GM19240 (cell line): ENCODE results near the gene ARL8A.
"Not testable (repeated sequence)": the region's sequence is repeated elsewhere in the genome, so short reads cannot be mapped to it uniquely, and the experiment has no call there.

Experiments
- DNase-seq: peaks from one replicate; pipeline ENCODE4 v3.0.0; 2011; ENCODE audit warnings: low spot score; ENCODE audit not compliant: insufficient read length

The ARL8A gene

GRCh38 chr1:202141468-202141867 is 3.1 kb downstream of the ARL8A start:
- DNase-seq: not testable (repeated sequence)

GRCh38 chr1:202140833-202141232 is 3.7 kb downstream of the ARL8A start:
- no peak for DNase-seq

GRCh38 chr1:202135221-202135721 is 9.3 kb downstream of the ARL8A start:
- DNase-seq: peak; percentile 94

GRCh38 chr1:202134645-202135172 is 9.8 kb downstream of the ARL8A start:
- DNase-seq: no peak

GRCh38 chr1:202133989-202134388 is 10.5 kb downstream of the ARL8A start:
- DNase-seq: no peak

GRCh38 chr1:202133496-202133895 is 11.0 kb downstream of the ARL8A start:
- DNase-seq: no peak

- DNase-seq: no peak
These were observed 11.5 kb downstream of the ARL8A start for GRCh38 chr1:202133001-202133400.

- no peak for DNase-seq
These were observed 12.3 kb downstream of the ARL8A start for GRCh38 chr1:202131956-202132821.

- no peak for DNase-seq
These were observed 13.6 kb downstream of the ARL8A start for GRCh38 chr1:202130816-202131522.

GRCh38 chr1:202130297-202130721 is 14.2 kb downstream of the ARL8A start:
- DNase-seq: no peak

- no peak for DNase-seq
These were observed 14.9 kb downstream of the ARL8A start for GRCh38 chr1:202129453-202130296.

GRCh38 chr1:202127836-202128622 is 16.5 kb downstream of the ARL8A start:
- DNase-seq: no peak

- no peak for DNase-seq
These were observed 17.5 kb downstream of the ARL8A start for GRCh38 chr1:202127061-202127460.

GRCh38 chr1:202126426-202126825 is 18.1 kb downstream of the ARL8A start:
- DNase-seq: no peak

GRCh38 chr1:202125611-202126010 is 18.9 kb downstream of the ARL8A start:
- DNase-seq: no peak

GRCh38 chr1:202124142-202124541 is 20.4 kb downstream of the ARL8A start:
- no peak for DNase-seq

GRCh38 chr1:202123336-202123813 is 21.2 kb downstream of the ARL8A start:
- no peak for DNase-seq

- no peak for DNase-seq
These were observed 21.8 kb downstream of the ARL8A start, which contains the start of gene GPR37L1 for GRCh38 chr1:202122639-202123335. Gene GPR37L1, plus strand, starts transcription at chr1:202122917. Its CDS starts 47 bp downstream, at chr1:202122964.

GRCh38 chr1:202121006-202121405 is 23.5 kb downstream of the ARL8A start:
- no peak for DNase-seq
